Measurements from ENCODE around the gene HEBP1.

HEBP1 gene

DNA sequence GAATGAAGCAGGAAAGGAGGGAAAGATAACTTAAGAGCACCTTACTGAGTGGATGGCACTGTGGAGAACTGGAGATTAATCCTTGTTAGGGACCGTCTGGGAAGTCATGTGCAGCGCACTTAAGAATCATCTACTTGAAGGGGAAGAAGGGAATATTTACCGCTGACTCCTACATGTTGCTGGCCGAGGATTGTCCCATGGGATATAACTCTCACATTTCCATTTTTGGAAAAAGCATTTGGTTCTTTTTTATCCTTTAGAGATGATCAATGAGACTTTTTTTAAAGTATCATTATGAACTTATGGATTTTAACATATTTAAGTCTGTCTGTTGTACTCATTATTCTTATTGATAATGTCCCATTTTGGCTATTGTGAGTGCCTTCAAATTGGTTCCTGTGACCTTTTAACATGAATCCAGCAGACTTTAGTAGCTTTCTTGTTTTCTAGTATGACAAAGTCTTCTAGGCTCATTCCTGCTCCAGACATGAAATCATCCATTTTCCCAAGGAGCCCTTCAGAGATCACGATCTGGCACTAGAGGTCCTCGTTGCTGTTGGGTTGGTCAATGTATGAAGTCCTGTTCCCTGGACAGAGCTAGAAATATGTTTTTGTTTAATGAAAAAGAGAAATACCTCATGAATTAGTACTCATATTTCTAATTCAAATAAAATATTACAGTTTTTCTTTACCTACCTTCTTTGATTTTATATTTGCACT lies 23.9 kb upstream of the HEBP1 start:
- FAIRE-seq: peak; percentile 59

- no peak for FAIRE-seq
These were observed 22.8 kb upstream of the HEBP1 start for GRCh38 chr12:13022851-13023271.

DNA sequence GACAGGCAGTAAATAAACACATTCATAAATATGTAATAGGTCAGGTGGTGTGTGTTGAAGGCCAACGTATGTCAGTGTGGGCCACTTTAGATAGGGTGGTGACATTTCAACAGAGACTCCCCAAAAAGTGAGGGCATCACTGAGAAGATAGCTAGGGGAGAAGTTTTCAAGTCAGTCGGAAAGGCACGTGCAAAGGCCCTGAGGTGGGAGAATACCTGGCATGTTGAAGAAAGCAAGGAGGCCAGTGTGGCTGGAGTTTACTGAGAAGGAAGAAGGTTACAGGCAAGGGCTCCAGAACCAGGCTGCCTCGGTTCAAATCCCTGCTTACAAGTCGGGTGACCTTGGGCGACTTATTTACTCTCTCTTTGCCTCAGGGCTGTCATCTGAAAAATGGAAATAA lies 11.0 kb upstream of the HEBP1 start:
- FAIRE-seq: no peak

- FAIRE-seq: peak; percentile 23
These were observed 8.8 kb upstream of the HEBP1 start for GRCh38 chr12:13008741-13009380.

DNA sequence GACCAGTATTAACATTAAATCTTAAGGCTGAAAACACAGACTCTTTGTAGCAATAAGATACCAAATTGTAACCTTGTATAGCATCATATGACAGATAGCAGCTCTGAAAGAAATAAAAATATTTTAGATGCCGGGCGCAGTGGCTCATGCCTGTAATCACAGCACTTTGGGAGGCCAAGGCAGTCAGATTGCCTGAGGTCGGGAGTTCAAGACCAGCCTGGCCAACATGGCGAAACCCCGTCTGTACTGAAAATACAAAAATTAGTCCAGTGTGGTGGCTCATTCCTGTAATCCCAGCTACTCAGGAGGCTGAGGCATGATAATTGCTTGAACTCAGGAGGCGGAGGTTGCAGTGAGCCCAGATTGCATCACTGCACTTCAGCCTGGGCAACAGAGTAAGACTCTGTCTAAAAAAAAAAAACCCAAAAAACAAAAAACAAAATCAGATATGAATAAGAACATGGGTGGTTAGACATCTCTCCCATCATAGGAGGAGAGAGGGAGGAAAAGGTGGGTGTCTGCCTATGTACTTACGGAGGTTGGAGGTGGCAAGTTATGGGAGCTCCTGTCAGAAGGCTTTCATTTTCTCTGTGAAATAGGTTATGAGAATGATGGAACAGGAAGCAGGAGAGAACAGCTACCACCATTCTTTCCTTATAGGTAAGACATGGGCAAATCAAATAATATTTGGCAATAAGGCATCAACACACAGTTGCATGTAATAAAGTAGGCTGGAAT lies 7.6 kb upstream of the HEBP1 start:
- FAIRE-seq: no peak

GRCh38 chr12:13005649-13006048 lies 5.6 kb upstream of the HEBP1 start:
- no peak for FAIRE-seq

DNA sequence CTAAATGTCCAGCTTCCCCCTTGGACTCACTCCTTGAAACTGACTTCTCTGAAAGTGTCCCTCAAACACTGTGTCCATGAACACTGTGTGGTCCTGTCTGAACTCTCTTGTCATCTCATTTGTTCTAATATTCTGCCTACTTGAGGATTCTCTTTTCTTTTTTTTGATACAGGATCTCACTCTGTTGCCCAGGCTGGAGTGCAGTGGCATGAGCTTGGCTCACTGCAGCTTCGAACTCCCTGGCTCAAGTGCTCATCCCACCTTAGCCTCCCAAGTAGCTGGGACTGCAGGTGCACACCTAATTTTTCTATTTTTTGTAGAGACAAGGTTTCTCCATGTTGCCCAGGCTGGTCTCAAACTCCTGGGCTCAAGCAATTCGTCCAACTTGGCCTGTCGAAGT lies 4.9 kb upstream of the HEBP1 start:
- FAIRE-seq: no peak

- no peak for FAIRE-seq
These were observed 4.3 kb upstream of the HEBP1 start for GRCh38 chr12:13004361-13004760.

- FAIRE-seq: no peak
These were observed 2.4 kb upstream of the HEBP1 start for GRCh38 chr12:13002301-13003097.

DNA sequence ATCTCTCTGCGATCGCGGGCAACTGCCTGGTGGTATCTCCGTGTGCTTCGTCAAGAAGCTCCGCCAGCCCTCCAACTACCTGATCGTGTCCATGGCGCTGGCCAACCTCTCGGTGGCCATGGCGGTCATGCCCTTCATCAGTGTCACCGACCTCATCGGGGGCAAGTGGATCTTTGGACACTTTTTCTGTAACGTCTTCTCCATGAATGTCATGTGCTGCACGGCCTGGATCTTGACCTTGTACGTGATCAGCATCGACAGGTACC lies 1.6 kb upstream of the HEBP1 start:
- FAIRE-seq: no peak

DNA sequence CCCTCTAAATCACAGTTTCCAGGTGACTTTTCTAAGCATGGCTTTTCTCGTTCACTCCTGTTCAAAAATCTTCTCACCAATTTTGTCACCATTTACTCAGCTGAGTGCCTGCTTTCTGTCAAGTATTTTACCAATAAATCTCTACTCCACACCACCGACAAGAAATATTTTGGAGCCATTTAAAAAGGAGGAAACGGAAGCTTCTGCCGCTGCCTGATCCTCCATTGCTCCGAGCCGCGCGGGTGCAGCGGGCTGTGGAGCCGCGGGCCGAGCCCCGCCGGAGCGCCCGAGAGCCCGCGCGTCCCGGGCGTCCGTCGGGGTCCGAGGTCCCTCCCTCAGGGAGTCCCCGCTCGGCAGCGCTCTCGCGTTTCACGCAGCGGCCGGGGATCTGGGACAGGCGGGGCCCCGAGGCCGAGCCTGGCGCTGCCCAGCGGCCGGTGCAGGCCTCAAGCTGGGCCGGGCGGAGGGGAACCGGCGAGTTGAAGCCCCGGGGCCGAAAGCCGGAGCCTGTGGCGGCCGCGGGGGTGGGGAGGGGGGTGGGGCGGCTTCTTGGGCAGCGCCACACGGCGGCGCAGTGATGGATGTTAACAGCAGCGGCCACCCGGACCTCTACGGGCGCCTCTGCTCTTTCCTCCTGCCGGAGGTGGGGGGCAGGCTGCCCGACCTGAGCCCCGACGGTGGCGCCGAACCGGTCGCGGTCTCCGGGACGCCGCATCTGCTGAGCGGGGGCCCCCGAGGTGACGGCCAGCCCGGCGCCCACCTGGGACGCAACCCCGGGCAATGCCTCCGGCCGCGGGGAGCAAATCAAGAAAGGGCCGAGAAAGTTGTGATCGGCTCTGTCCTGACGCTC lies 1.1 kb upstream of the HEBP1 start:
- FAIRE-seq: no peak

- no peak for FAIRE-seq
These were observed 505 bp upstream of the HEBP1 start for GRCh38 chr12:13000616-13000924.

DNA sequence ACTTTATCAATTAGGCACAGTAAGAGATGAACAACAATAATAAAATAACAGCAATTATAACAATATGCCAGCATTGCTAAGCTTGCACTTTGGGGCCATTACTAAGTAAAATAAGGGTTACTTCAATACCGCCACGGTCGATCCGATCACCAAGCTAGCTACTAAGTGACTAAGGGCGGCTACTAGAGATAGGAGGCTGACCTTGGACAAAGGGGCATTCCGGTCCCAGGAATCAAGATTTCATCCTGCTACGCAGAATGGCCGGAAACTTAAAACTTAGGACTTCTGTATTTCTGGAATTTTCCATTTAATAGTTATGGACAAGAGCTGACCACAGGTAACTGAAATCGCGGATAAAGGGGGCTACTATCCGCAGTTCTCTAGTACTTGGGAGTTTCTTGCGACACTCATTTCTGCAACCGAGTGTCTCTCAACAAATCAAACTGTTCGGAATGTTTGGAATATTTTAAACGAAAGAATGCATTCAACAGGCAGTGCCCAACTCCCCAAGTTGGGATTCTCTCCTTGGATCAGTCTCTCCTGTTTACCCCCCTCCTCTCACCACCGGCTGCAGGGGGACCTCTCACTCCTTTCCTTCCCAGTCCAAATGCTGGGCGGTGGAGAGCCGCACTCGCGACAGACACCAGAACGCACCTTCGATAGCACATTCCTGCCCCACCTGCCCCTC lies 650 bp downstream of the HEBP1 start:
- FAIRE-seq: no peak

GRCh38 chr12:12998248-12998647 lies 1.8 kb downstream of the HEBP1 start:
- FAIRE-seq: no peak

GRCh38 chr12:12997734-12998133 lies 2.3 kb downstream of the HEBP1 start:
- no peak for FAIRE-seq

GRCh38 chr12:12997156-12997555 lies 2.9 kb downstream of the HEBP1 start:
- no peak for FAIRE-seq

- FAIRE-seq: no peak
These were observed 3.9 kb downstream of the HEBP1 start for GRCh38 chr12:12996209-12996608.

GRCh38 chr12:12995088-12995487 lies 5.0 kb downstream of the HEBP1 start:
- no peak for FAIRE-seq

DNA sequence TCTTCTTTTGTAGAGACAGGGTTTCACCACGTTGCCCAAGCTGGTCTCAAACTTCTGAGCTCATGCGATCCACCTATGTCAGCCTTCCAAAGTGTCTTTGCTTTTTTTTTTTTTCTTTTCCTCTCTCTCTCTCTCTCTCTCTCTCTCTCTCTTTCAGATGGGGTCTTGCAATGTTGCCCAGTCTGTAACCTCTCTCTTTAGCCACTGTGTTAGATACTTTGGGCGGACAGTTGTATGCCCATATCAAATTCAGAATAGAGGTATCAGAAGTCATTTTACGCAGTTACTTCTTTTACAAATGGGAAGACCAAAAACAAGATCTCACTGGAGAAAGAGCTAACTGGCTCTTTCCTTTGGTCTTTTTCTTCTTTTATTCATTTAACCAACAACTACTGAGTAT lies 6.7 kb downstream of the HEBP1 start:
- FAIRE-seq: no peak

DNA sequence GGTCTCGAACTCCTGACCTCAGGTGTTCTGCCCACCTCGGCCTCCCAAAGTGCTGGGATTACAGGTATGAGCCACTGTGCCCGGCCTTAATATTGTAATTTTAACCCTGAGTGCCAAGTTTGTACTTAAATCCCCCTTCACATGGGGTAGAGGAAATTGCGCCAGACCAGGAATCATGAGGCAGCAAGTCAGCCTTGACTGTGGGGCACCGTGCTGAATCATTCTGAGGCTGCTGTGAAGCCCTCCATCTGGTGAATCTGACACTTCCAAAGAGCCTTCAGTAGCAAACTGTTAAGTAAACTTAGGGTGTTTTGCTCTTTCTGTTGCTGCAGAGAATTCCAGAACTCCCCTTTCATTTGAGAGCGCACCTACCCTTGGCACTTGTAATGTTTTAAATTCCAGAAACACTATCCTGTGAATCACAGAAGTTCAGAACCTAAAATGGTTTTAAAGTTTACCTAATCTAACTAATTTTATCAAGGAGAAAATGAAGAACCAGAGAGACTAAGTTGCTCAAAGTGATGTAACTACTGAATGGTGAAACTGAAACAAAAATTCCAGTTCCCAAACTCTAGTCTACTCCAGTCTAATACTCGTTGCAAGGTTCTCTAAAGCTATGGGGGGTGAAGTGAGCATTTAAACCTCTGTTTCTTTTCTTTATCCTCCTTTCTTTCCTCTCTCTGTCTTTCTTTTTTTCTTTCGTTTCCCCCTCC lies 7.5 kb downstream of the HEBP1 start:
- FAIRE-seq: no peak

- FAIRE-seq: no peak
These were observed 9.2 kb downstream of the HEBP1 start for GRCh38 chr12:12990700-12991468.

Measured in G401.6 (cell line).